Left cardiac atrium (tissue), 4 donors: Measurements from ENCODE around the gene GPATCH2L. TPM values are rescaled to one million over a fixed set of nuclear protein-coding genes. Genes with fewer than 3 reads are reported as not detected.
A peak's percentile ranks its signal among the peaks of the same experiment; 100 is the strongest.

Experiments
- ATAC-seq, 2 donors: fragments of 200-7000 bp; cut with Tn5 transposase; one replicate each; pipeline ENCODE4 v1.9.1; 2020; ENCODE audit warnings: mild to moderate bottlenecking in 2 of 2, moderate library complexity in 2 of 2
- DNase-seq: peaks from one replicate; pipeline ENCODE4 v3.0.0-alpha.2; 2020
- intact Hi-C, 2 donors: fragments of 100-400 bp; cut with DNase I; formaldehyde crosslinking; loops; one replicate each; pipeline versions ENCODE4 v1.14.1 to v1.15.1; 2022 to 2023
- long read RNA-seq: library from polyadenylated mRNA; unstranded; transcript quantifications from one replicate; pipeline ENCODE4 v2.0.0, GENCODE V29; 2021
- total RNA-seq, 2 donors: library from RNA; stranded (reverse); fragmentation: NEBNext Ultra II Directional; extraction: Animal tissue kit (Norgen Biotek cat#: 25700); gene quantifications; one replicate each; pipeline ENCODE4 v1.2.1, GENCODE V29; 2021
- donor health status: DM: no; HTN: yes; CAD: no.
- donor health status: DM: no; HTN: yes; CAD: no; lungs with severe emphysema.
- donor health status: DM: yes; HTN: yes; CAD: no.
- donor health status: Dilated cardiomyopathy.

GPATCH2L gene
- 10 to 100 TPM; 33.5 to 63.0 TPM for total RNA-seq
- long read RNA-seq, full-length matches to known transcripts, result 10 of 30 reads
- long read RNA-seq, partial matches to known transcripts, result 6 of 30 reads
- long read RNA-seq, other reads (novel, unspliced or antisense), result 14 of 30 reads

DNA sequence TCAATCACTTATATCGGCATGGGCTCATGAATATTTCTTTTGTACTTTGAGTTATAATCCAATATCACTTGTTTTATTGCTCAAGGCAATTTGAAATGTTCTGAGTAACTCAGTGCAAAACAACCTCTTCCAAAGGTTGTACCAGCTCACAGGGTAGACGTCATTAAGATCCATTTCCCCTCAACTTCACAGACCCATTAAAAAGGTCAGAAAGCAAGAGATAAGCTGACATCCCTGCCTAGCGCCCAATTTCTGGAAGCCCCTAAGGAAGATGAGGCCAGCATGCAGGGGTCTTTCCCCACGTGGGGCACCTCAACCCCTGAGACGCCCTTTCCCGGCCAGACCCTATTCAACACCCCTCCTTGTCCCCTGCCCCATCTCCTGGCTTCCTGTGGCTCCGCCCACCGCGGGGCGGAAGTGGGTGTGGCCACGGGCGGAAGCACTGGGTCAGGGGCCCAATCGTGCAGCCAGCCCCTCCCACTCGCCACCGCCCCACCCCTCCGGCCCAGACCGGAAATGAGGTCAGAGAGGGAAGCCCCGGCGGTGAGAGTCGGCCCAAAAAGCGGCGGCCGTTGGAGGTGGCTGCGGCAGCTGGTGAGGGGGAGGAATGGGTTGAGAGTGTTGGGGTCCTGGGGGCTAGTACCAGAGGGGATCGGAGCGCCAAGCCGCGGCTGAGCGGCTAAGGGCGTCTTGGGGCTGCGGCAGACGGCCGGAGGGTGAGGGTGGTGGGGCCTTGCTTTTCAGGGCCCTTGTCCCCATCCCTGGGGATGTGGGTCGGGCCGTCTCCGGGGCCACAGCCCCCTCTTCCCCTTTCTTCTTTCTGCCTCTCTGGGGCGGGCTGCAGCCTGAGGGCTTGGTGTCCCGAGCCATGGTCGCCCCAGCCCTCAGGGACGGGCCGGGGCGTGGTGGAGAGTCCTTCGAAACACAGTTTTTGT is at the start of gene GPATCH2L:
GPATCH2L (plus strand) TSS at position 525 of the 935 bp plus-strand sequence. CDS start 2,442 bp downstream, outside the sequence.
- ATAC-seq (peak; percentile 100), DNase-seq (peak; percentile 95)
- intact Hi-C loops, result no loop called here

DNA sequence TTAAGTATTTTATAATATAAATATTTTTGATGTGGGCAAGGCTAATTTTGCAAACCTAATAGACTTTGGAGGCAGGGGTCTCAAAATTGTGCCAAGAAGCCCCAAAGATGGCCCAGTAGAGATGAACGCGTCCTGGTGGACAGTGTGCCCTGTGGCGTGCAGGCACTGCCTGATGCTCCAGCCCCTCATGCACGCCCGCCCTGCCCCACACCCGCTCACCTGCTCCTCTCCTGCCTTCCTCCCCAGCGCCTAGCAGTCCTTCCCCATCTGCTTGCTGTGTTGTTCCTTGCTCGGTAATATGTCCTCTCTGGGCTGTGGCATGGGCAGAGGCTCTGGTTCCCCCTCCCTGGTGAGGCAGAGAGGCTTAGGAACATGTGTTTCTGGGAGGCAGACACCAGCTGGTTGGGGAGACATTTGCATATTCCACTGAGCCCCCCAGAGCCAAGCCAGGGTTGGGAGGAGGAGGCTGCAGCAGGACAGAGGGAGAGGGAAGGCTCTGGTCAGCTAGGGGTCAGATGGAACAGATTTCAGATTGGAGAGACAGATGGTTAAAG is 46.8 kb upstream of the GPATCH2L start:
- intact Hi-C loops, result no loop called here
- no peak for ATAC-seq

DNA sequence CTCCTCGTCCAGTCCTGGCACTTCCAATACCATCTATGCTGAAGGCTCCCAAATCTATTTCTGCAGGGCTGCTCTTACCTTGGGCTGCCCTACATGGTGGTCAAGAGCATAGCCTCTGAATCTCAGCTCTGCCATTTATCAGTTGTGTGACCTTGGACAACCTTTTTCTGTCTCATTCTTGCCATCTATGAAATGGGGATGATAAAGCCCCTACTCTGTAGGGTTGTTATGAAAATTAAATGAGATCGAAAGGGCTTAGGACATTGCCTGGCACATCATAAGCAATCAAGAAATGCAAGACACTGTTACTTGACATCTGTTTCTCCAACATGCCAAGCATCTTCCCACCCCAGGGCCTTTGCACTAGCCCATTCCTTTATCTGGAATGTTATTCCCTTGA is 45.5 kb upstream of the GPATCH2L start:
- no peak for ATAC-seq
- no peak for DNase-seq
- intact Hi-C loops, result no loop called here

More for the DNA sequence above, 46.8 kb upstream of the GPATCH2L start:
- no peak for DNase-seq

DNA sequence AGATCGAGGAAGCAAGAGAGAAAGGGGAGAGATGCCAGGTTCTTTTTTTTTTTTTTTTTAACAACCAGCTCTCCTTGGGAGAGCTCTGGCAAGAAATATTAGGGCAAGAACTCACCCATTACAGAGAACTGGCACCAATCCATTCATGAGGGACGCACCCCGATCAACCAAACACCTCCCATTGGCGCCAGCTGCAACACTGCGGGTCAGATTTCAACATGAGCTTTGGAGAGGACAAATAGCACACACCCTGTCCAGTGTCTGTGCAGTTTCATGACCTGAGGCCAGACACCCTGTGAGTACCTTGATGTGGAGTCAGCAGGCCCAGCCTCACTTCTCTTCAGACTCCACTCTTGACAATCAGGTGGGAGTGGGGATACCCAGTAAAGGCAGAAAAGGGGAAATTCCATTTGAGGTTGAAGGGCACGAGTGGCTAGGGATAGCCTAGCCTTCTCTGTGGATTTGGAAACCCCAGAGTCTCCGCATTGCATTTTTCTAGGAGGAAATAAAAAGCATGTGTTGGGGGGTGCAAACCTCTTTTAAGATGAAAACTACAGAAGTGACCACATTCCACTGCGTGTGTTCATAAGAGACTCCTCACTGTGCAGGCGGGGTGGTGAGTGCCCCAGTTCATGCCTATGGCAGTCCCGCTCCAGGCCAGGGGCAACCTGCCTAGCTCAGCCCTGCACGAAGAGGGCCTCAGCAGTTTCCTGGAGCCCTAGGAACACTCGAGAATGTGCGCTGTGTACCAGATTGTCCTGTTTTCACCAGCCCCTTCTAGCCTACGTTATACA is 42.4 kb upstream of the GPATCH2L start:
- no peak for DNase-seq
- ATAC-seq, result peak in 1 of 2 donors; percentile 61
- intact Hi-C loops, result no loop called here

DNA sequence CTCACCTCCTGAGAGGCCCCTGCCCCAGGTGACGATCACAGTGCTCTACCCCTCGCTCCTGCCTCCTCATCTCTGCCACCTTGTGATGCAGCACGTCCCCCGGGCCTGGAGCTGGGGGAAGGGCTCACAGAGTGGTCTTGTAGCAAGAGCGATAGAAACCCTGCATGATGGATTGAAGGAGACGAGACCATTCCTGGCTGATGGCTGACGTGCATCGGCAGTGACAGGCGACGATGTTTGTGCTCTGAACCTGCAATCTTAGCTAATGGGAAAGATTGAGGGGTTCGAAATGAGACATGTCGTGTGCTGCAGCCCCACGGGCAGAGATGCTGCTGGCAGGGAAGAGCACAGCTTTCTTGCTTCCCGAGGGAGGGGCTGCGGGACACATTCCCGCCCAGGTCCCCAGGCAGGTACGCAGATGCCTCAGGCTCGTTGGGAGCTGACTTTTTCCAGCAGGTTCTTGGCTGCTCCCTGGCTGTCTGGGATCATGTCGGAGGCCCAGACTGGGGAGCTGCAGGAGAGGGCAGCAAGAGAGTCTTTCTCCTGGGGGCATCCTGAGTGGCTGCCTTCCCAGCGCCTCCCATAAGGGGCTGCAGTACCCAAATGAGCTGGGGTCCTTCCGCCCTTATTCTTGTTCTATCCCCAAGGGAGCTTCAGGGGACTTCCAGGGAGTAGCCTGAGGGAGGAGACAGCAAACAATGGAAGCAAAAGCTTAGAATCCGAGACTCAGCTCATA is 38.7 kb upstream of the GPATCH2L start:
- ATAC-seq (no peak), DNase-seq (no peak)
- intact Hi-C loops, result no loop called here

DNA sequence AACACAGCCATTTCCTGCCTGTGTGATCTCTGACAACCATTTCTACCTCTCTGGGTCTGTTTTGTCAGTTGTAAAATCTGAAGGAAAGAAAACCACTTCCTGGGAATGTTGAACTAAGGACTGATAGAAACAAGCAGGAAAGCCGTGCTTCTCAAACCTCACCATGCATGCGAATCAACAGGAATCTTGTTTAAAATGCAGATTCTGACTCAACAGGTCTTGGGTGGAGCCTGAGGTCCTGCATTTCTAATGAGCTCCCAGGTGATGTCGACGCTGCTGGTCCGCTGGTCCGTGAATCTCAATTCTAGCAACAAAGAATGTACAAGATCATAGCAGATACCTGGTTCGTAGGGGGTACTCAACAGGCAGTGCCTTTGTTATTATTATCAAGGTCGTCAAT is 38.0 kb upstream of the GPATCH2L start:
- DNase-seq (no peak), ATAC-seq (no peak)
- intact Hi-C loops, result no loop called here

DNA sequence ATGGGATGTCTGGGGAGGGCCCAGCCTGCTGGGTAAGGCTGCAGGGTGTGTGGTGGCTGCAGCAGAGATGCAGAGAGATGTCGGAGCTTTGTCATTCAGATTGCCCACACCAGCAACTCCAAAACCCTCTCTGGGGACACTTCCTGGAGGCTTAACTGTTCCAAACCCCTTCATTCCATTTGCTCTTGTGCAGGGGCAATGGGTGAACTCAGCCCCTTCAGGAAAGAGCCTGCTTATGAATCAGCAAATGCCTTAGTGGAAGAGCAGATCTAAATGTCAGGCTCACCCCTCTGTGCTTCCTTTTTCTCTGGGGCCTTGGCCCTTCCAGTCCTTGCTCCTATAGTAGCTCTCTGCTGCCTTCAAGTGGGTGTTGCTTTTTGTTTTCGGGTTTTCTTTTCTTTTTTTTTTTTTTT is 36.7 kb upstream of the GPATCH2L start:
- DNase-seq (no peak), ATAC-seq (no peak)
- intact Hi-C loops, result no loop called here

DNA sequence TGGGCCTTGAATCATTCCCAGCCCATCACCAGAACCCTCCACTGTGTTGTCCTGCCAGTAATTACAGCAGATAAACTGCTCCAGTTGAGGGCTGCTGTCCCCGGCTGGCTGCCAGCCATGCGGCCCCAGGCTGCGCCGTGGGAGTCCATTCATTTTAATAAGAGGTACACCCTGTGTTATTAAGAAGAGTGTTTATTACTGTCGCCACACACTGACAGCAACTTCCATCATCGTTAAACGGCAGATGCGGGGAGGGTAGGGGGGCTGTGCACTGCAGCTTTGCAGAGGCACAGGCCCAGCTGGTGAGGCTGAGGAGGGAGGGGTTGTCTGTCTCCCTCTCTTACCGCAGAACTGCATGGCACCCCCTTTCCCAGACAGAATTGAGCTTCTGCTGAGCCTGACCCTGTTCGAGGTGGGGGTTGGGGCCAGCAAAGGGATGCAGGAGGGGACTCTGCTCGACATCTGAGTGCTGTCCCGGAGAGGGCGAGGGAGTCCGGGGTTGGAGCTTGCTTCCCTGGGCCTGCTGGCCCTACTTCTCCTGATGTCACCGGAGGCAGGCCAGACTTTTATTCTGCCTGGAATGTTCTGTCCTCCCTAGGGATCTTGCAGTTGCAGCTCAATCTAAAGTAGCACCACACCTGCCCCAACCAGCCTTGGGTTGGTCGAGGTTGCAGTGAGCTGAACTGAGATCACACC is 33.8 kb upstream of the GPATCH2L start:
- ATAC-seq (no peak), DNase-seq (no peak)

DNA sequence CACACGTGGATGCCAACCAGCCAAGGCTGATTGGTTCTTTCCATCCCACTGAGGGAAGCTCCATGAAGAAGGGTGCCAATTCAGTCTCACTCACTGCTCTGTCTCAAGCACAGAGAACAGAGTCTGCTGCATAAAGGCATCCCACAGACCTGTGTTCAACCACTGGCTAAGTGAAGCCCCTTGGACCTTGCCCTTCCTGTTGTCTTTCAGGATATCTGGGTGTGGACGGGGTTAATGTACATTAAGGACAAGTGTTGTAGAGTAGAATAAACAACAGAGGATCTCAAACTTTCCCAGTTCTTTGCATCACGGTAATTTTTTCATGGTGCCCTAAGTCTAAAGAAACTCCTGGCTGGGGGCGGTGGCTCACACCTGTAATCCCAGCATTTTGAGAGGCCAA is 33.1 kb upstream of the GPATCH2L start:
- intact Hi-C loops, result no loop called here
- DNase-seq, result no peak
- ATAC-seq, result no peak

More for the DNA sequence above, 33.8 kb upstream of the GPATCH2L start:
- intact Hi-C loops, result no loop called here

DNA sequence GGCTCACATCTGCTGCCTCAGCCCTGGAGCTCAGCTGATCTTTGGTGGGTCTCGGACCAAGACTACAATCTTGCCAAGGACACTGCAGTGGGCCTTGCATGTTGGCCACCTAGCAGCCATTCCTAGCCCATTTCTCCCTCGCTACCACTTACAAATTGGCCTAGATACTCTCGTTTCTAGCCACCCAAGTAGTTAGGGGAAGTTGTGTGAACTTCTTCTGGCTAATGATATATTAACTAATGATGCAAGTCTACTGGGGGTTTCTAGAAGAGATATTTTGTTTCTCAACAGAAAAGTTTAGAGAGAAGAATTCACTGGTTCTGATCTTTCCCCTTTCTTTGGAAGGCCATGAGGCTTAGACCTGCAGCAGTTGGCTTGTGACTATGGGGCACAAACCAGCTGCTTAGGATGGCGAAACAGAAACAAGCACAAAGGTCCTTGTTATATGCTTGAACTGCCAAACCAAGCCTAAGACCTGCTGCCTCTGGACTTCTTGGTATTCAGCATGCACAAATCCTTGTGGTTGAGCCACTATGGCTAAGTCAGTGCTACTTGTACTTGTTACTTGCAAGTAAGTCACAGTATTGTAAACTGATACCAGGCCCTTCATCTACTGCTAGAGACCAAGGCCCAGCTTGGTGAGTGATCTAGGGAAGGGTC is 30.5 kb upstream of the GPATCH2L start:
- DNase-seq (no peak), ATAC-seq (no peak)
- intact Hi-C loops, result no loop called here

DNA sequence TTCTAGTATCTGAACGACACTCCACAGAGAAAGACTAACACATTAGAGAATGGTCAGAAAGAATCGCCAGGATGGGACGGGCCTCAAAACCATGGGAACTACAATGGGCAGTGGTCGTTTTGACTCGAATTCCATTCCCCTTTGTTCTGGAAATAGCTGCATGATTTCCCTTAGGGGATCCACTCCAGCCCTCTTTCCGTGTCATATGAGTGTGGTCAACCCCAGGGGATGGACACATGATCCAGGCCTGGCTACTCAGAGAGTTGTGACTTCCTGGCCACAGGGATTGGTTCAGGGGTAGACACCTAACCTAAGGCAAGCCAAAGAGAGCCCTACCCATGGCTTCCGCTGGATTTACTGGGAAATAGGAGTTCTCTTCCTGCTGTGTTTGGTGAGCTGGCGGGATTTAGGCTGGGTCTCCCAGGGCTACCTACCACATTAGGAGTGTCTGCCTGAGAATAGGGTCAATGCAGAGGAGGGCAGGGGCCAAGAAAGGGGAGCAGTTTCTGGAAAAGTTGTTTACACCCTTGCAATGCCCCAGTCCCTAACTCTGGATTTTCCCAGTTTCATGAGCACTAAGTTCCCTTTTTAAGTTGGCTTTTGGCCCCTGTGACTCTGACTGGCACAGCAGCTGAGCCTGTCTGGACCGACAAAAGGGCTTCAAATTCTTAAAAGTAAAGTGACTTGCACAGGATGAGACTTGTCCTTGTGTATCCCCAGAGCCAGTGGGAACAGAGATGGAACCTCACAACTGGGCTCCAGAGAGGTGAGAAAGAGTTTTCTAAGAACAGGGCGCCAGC is 28.1 kb upstream of the GPATCH2L start:
- intact Hi-C loops, result no loop called here
- ATAC-seq (no peak), DNase-seq (no peak)

DNA sequence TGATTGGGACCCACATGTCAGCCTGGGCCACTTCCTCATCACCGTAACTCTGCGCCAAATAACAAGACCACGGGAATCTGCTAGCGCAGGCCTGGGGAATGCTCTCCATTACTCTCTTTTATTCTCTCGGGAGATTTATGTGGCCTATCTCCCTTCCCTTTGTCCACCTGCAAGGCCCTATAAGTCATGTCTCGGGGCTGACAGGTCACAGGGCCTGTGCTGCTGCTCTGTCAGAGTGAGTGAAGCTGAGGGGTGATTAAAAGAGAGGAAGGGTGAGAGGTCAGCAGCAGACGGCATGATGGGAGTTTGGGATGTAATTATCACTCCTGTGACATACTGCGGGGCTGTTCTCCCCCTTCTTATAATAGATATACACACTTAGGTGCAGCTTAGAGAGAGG is 26.2 kb upstream of the GPATCH2L start:
- DNase-seq (no peak), ATAC-seq (no peak)
- intact Hi-C loops, result no loop called here

DNA sequence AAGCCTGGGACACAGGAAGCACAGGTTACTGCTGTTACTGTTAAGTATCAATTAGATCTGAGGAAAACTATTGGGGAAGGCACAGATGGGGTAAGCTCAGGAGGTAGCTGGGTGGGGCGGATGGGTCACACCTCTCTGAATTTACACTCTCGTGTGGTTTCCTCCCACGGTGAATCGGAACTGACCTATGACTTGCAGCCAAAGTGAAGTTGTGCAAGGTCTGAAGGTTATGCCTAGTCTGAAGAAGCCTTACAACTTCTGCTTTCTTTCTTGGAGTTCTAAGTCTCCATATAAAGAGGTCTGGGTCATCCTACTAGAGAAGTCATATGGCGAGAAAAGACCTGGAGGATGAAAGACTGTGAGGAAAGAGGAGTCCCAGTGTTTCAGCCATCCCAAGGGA is 25.6 kb upstream of the GPATCH2L start:
- DNase-seq (no peak), ATAC-seq (no peak)
- intact Hi-C loops, result no loop called here

DNA sequence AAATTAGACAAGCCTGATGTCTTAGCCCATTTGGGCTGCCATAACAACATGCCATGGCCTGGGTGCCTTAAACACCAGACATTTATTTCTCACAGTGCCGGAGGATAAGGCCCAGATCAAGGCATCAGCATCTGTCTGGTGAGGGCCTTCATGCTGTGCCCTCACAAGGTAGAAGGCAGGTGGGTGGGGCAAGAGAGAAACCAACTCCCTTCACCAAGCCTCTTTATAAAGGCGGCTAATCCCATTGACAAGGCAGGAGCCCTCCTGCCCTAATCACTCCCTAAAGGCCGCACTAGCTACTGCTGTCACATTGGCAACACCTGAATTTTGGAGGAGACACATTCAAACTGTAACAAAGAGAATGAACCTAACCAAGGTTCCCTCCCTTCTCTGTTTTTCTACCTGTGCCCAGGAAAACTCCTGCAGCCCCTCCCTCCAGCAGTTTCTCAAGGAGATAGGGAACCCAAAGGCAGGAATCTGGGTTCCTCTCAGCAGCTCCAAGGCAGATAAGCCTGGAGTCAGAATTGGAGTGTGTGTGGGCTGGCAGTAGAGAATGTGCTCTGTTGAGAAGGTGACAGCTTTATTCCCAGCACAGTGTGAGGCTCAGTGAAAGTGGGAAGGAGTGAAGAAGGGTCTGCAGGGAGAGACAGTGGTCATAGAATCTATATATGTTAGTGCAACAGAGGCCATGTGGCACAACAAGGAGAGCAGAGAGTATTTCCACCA is 21.7 kb upstream of the GPATCH2L start:
- intact Hi-C loops, result no loop called here
- ATAC-seq, result no peak
- DNase-seq, result no peak

DNA sequence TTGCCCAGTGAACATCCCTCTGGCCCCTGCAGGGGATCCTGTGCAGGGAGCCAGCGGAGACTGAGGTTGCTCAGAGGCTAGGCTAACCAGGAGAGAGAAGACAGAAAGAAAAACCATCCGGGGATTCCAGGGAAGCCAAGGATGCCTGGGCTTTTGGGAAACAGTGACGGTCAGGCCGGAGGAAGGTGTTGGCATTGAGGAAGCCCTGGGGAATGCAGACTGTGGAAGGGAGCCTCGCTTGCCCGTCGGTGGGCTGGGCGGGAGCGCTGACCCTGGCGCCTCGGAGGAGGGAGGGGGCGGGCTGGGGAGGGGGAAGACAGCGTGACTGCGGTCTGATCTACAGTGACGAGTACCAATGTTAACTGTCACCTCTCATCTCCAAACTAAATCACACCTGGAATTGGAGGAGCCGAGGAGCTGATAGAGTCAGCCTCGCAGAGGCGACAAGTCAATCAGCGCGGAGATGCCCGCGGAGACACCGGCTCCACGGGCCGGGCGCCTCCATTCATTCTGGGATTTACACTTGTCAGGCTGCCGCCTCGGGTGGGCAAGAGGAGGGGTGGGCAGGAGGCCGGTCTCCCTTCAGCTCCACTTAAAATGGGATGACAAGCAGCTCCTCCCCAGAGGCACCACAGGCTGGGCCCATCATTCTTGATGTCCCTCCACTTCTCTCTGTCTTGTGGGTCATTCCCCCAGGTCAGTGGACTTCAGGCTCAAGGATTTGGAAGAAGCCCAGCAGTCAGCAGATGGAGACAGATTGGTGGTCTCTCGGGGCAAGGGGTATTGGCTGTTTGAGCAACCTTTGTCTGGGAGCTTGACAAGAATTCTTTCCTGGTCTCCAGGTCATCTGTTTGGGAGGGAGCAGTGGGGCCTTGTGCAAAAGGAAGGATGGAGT is 20.4 kb upstream of the GPATCH2L start:
- intact Hi-C loops, result no loop called here
- no peak for ATAC-seq
- DNase-seq, result no peak

DNA sequence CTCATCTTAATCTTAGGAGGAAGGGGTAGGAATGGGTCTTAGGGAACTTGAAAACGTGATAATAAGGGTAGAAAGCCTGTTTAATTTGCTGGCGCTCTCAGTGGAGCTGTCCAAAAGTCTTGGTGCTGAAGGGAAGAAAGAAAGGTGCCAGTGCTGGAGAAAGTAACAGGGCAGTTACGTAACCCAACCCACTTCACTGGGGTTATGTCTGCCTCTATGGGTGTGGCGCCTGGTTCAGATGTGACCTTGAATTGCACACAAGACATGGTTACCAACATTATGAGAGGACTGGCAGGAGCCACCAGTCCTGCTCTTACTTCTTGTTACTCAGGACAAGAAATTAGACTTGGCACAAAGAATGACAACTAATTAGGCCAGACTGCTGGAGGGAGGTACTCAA is 18.6 kb upstream of the GPATCH2L start:
- intact Hi-C loops, result no loop called here
- DNase-seq (no peak), ATAC-seq (no peak)
